Stimulated activated naive CD4-positive, alpha-beta T cell (primary cell): ENCODE results near the gene SBF2.
"Not testable (repeated sequence)": the region's sequence is repeated elsewhere in the genome, so short reads cannot be mapped to it uniquely, and the experiment has no call there.

Experiments used
- DNase-seq, 6 experiments: peaks; one replicate each; lab custom pipeline; 2025; lab: John Stamatoyannopoulos, UW

SBF2 gene

GRCh38 chr11:9952511-9953196 is 341.4 kb downstream of the SBF2 start:
- DNase-seq = no peak

- no peak for DNase-seq
Observed at GRCh38 chr11:9951807-9952206, 342.2 kb downstream of the SBF2 start.

GRCh38 chr11:9950462-9950861 is 343.6 kb downstream of the SBF2 start:
- DNase-seq = no peak

- no peak for DNase-seq
Observed at GRCh38 chr11:9947231-9947864, 346.7 kb downstream of the SBF2 start.

GRCh38 chr11:9945680-9946079 is 348.3 kb downstream of the SBF2 start:
- not testable (repeated sequence) for DNase-seq

- DNase-seq = no peak
Observed at GRCh38 chr11:9943386-9944110, 350.5 kb downstream of the SBF2 start.

GRCh38 chr11:9941991-9942390 is 352.0 kb downstream of the SBF2 start:
- DNase-seq = no peak

- DNase-seq = not testable (repeated sequence)
Observed at GRCh38 chr11:9939150-9939549, 354.9 kb downstream of the SBF2 start.

GRCh38 chr11:9936754-9937153 is 357.3 kb downstream of the SBF2 start:
- no peak for DNase-seq

GRCh38 chr11:9932843-9933242 is 361.2 kb downstream of the SBF2 start:
- not testable (repeated sequence) for DNase-seq

GRCh38 chr11:9930562-9931331 is 363.3 kb downstream of the SBF2 start:
- DNase-seq = not testable (repeated sequence)

GRCh38 chr11:9927670-9928069 is 366.3 kb downstream of the SBF2 start:
- no peak for DNase-seq

- no peak for DNase-seq
Observed at GRCh38 chr11:9923280-9923679, 370.7 kb downstream of the SBF2 start.

GRCh38 chr11:9922806-9923205 is 371.2 kb downstream of the SBF2 start:
- DNase-seq = no peak

- no peak for DNase-seq
Observed at GRCh38 chr11:9916480-9916879, 377.5 kb downstream of the SBF2 start.

GRCh38 chr11:9914064-9914463 is 380.0 kb downstream of the SBF2 start:
- DNase-seq = no peak

- no peak for DNase-seq
Observed at GRCh38 chr11:9905960-9906791, 387.8 kb downstream of the SBF2 start.

GRCh38 chr11:9905501-9905951 is 388.5 kb downstream of the SBF2 start:
- no peak for DNase-seq

- no peak for DNase-seq
Observed at GRCh38 chr11:9903579-9903978, 390.4 kb downstream of the SBF2 start.

- no peak for DNase-seq
Observed at GRCh38 chr11:9901943-9902342, 392.1 kb downstream of the SBF2 start.

GRCh38 chr11:9900253-9900652 is 393.8 kb downstream of the SBF2 start:
- DNase-seq = not testable (repeated sequence)
